Retinal pigment epithelial cell (primary cell): ENCODE results near the gene SMIM21.

ENCODE experiments used
- DNase-seq: peaks from one replicate; pipeline ENCODE4 v3.0.0-alpha.2; 2010; ENCODE audit warnings: low read depth
- H3K4me3 ChIP-seq: 2 replicates; pipeline ENCODE4 v1.5.1; 2011; ENCODE audit warnings: mild to moderate bottlenecking, low read length, control low read depth, moderate library complexity
- CTCF ChIP-seq: conservative IDR thresholded peaks from 2 replicates; pipeline ENCODE4 v1.5.1; 2011; ENCODE audit warnings: low read depth, low read length, control low read depth, inconsistent platforms

Gene SMIM21

GRCh38 chr18:75454022-75454795, 26.7 kb upstream of the SMIM21 start:
- TF ChIP-seq CTCF: no peak
- DNase-seq: no peak
- no peak overlapping the region for H3K4me3 ChIP-seq

- DNase-seq: no peak
- no peak for TF ChIP-seq CTCF
- no peak overlapping the region for H3K4me3 ChIP-seq
These were observed 23.4 kb upstream of the SMIM21 start for GRCh38 chr18:75450906-75451305.

GRCh38 chr18:75441896-75442295, 14.4 kb upstream of the SMIM21 start:
- no peak for DNase-seq
- no peak overlapping the region for H3K4me3 ChIP-seq
- TF ChIP-seq CTCF: no peak

- DNase-seq: no peak
- no peak overlapping the region for H3K4me3 ChIP-seq
- TF ChIP-seq CTCF: no peak
These were observed 11.8 kb upstream of the SMIM21 start for GRCh38 chr18:75439348-75439747.

DNA sequence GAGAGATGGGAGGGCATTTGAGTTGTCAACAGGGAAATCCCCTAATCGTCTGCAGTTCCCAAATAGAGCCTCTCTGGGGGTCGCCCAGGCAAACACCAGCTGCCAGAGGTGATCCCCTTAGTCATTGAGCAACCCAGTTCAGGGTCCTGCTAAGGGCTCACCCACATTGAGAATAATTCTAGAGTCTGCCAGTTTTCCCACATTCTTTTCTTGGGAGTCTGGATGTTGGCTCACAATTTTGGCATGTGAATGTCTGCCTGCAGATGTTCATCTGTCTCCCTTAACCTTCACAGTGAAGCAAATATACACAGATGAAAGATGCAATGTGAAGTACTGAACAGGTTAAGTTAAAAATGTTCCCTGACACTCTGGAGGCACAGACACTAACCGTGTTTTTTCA, 11.4 kb upstream of the SMIM21 start:
- no peak for TF ChIP-seq CTCF
- no peak for DNase-seq
- H3K4me3 ChIP-seq: no peak overlapping the region

DNA sequence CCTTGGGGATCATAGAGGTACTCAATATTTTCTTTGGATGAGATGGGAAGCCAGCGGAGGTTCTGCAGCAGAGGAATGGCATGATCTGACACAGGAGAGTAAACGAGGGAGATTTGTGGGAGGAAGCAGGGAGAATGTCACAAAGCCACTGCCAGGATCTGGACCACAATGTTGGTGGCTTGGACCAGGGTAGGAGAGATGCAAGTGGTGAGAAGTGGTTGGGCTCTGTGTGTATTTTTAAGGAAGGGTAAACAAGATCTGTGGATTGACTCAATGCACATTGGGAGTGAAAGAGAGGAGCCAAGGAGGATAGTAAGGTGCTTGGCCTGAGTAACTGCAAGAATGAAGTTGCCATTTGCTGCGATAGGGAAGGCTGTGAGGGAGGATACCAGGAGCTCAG, 10.5 kb upstream of the SMIM21 start:
- no peak for TF ChIP-seq CTCF
- no peak overlapping the region for H3K4me3 ChIP-seq
- no peak for DNase-seq

DNA sequence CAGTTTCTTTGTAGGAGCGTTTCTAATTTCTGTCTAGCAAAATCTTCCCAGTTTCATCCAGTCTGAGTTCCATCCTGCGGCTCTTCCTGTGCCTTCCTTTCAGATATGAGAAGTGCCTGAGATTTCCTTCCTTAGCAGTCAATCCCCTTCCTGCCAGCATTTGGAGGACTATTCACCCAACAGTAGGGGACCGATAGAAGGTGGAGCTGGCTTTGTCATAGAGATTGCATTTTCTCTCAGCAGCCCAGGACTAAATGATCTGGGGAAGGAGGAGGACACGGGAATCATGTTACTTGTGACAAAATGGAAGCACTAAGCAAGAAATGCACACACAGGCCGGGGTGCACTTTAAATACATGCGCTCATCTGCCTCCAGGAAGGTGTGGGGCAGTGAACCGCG, 5.6 kb upstream of the SMIM21 start:
- TF ChIP-seq CTCF: no peak
- no peak overlapping the region for H3K4me3 ChIP-seq
- DNase-seq: no peak
